GM21723 (cell line): Measurements from ENCODE around the gene CH25H.
A peak's percentile ranks its signal among the peaks of the same experiment; 100 is the strongest.
"Not testable (repeated sequence)": the region's sequence is repeated elsewhere in the genome, so short reads cannot be mapped to it uniquely, and the experiment has no call there.

ENCODE experiments used
- ATAC-seq: cut with Tn5 transposase; IDR thresholded peaks from one replicate; pipeline ENCODE4 v1.9.1; 2021; ENCODE audit warnings: mild to moderate bottlenecking, moderate library complexity; ENCODE audit not compliant: unreplicated experiment

CH25H gene

DNA sequence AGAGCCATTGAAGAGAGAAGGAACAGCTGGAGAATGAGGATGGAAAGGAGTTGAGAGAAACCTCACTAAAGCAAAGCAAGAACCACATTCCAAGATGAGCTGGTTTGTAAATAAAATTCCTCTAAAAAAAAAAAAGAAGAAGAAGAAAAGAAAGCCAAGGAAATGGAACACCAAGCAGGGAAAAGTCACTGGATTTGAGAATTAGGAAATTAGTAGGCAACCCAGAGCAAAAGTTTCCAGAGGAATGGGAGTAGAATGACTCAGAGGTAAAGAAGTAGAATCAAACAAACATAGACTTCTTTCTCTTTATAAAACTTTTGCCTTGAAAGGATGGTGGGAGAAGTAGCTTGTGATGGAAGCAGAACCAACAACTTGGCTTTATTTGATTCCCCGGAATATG lies 3.9 kb downstream of the CH25H start:
- ATAC-seq = no peak

DNA sequence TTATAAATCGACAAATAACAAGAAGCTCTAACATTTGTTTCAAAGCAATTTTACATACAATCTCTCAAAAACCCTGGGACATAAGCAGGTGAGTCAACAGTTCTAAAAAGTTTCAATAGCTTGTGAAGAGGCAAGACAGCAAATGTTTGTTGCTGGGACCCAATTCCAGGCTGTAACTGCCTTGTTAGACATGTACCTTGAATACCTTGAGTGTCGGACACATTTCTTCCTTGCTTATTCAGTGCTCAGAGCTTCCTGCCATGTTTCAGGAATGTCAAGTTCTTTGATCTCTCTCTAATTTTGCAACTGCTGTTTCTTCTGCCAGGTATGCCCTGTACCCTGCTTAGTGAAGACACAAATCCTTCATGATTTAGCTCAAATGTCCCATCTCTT lies 5.1 kb downstream of the CH25H start:
- ATAC-seq = no peak

DNA sequence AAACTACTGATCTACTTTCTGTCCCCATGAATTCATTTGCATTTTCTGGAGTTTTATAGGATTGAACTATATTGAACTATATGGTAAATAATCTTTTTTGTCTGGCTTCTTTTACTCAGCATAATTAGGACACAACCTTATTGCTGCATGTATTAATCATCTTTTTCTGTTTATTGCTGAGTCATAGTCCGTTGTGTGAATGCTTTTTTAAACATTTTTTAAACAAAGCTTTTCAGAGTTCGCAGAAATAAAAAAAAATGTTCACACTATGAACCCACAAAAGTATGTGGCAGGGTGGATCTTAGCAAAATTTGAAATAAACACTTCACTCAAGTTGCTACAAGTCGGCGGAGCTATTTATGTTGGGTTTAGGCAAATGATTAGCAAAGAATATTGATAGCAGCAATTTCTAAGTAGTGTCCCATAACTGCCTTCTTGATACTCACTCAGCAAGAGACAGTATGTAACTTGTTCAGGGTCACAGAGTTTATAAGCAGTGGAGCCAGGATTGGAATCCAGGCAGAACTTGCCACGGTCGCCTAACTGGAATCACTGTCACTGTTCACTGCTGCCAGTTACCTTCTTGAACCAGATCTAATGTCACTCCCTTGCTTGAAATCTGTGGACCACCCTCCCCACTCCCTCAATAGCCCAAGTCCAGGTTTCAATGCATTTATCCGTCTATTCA lies 5.6 kb downstream of the CH25H start:
- ATAC-seq = no peak

GRCh38 chr10:89197473-89197872 lies 9.6 kb downstream of the CH25H start:
- ATAC-seq = no peak

GRCh38 chr10:89191301-89191700 lies 15.8 kb downstream of the CH25H start:
- ATAC-seq = not testable (repeated sequence)

DNA sequence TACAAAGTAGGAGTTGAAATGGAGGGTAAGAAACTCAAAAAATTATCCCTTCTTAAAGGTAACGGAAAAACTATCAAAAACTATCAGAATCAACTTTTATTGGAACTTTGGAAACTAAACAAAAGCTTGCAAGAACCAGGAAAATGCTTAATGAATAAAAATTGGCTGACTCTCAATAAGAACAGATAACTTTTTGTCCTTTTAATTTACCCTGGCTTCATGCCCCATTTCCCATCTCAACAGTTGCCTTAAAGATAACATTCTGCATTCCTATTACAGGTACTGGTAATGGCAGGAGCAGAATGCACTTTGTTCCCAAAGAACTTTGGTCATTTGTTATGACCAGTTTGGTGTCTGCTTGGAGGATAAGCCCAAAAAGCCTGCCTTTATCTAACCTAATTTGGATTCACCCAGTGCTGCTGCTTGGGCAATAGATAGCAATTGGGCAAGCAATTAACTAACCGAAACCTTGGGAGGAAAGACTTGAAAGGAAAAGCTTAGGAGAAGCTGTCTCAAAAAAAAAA lies 17.8 kb downstream of the CH25H start:
- no peak for ATAC-seq

DNA sequence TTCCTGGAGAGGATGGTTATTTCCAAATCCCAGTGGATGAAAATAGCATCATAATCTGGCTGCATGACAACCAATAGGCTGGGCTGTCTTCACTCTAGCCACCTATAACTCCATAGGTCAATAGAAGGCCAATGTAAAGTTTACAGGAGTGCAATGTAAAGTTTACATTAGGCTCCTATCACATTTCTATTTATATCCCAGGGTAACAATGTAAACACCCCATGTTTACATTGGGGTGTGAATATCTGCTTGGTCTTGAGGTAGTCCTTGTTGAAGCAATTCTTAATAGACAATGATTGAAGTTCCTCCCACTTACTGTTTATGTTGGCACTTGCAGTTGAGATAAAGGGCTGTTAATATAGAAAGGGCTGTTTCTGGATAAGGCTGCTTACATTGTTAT lies 21.5 kb downstream of the CH25H start:
- no peak for ATAC-seq

DNA sequence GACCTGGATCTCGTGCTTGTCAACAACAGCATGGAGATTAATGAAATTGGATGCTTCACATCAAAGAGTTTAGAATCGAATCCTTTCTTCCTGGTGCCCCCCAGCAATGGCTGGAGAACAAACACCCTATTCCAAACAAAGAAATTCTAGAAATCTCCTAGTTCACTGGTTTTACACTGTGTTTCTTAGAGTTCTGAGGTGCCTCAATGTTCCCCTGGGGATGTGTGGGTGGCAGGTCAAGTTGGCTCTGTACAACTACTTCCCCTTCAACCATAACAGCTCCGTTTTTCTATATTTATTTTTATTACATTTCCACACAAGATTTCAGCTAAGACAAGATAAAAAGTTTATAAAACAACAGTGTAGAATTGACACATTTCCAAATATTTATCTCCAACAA lies 22.5 kb downstream of the CH25H start:
- no peak for ATAC-seq

DNA sequence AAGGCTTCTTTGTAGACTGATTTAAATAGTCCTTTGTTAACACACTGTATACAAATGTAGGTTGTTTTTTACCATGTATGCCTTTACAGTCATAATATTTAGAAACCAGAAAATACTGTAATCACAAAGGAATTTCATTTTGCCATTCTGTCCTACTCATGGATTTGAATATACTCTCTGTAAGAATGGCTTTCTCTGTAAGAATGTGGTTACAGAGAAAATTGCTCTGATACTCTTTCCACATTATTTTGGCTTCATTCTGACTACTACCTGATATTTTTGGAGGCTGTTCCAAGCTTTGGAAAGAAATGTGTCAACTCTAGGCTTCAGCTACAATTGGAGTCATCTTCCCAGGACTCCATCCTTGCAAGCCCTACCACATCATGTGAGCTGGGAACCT lies 23.5 kb downstream of the CH25H start:
- ATAC-seq = no peak

DNA sequence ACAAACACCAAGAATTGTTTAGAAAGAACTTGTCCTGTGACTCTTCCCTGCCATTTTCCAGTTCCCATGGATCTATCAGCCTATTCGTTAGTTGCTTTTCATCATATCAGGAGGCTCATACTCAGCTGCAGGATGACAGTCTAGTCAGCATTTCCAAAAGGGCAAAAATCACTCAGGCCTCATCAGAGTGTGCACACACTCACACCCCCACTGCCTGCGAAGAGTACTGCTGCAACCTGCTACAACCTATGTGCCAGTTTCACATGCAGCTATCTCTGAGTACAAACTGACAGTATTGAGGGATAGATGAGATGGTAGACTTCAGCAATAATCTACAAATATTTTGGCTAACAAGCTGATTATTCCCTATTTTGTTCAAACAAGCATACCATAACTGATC lies 24.2 kb downstream of the CH25H start:
- ATAC-seq = no peak

GRCh38 chr10:89175816-89176215 lies 31.3 kb downstream of the CH25H start:
- ATAC-seq = no peak

DNA sequence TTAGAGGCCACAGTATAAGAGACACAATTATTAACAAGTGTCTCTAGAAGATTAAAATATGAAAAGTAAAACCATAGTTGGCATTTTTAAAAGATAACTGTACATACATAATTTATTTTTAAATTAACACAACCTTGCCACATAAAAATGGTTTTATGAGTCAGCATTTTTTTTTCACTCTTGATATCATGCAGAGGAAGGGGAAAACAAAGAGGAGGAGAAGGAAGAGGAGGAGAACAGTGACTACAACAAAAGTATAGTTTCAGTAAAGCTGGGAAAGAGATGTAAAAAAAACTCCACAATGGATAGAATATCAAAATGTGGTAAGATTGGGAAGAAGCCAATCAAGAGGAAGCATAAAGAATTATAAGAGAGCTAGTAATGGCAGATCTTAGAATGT lies 34.0 kb downstream of the CH25H start:
- no peak for ATAC-seq

- no peak for ATAC-seq
Observed at GRCh38 chr10:89171996-89172395, 35.1 kb downstream of the CH25H start.

DNA sequence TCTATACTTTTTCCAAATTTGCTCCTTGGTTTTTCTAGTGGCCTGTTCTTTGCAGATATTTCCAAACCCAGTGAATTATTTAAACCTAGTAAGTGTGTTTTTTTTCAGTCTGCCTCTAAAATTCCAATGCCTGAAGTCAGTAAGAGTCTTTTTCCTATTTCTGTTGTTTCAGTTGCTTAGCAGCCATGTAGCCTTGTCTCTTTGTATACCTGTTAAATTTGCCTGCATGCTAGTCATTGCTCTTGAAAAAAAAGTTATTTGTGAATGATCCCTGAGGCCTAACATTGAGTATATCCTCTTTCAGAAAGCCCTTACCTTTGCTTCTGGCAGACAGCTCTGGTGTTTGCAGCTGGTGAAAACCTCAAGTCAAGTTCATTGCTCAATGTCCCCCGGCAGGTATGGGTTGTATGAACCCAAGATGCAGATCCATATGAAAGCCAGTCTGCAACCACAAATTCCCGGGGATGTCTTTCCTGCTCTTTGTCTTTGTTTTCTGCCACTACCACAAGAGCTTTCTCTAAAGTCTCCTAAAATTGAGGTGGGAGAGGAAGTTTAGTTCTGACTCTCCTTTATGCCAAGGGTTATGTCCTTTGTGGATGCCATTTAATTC lies 35.7 kb downstream of the CH25H start:
- ATAC-seq = no peak

GRCh38 chr10:89168354-89168900 lies 38.7 kb downstream of the CH25H start:
- not testable (repeated sequence) for ATAC-seq

DNA sequence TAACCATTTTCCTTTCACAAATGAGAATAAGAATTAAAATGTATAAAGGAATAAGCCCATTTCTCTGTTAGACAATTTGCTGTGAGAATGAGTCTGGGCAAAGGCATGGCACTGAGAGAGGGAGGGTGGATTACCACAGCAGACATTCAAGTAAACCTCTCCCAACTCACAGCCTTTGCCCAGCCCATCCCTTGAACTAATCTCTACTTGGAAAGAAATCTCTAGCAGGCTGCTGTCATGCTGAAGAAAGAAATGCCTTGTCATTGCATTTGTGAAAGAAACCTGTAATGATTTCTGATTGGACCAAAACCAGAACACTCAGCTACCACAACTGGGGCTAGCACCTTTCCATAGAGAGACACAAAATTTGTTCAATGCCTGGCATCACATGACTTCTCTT lies 39.2 kb downstream of the CH25H start:
- ATAC-seq = no peak

DNA sequence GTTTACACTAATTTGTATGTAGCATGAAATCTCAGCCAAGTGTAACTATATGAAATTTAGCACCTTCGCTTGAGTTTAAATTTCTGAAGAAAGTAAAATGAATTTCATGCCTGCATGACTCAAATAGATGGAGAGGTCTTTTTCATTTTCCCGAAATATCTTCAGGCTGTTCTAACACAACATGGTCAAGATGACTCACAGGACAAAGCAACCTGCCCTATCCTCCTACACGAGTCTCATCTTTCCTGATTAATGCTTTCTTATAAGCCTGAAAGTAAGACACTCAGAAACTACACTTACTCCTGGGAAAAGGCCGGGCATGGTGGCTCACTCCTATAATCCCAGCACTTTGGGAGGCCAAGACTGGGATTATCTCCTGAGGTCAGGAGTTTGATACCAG lies 41.2 kb downstream of the CH25H start:
- no peak for ATAC-seq

DNA sequence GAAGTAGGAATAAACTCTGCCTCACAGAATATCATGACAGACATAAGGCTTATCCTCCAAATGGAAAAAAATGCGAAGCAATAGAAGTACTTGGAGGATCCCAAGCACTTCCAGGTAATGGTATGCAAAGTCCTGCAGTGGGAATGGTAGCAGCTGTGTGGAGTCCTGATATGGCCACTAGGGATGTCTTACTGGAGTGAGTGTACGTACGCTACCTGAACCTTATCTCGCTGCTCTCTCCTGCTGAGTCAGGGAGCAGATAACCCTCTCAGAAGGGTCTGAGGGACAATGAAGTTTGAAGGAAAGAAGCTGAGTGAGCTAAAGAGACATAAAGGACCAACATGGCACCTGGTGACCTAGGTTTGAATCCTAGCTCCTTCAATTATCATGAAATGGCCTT lies 42.2 kb downstream of the CH25H start:
- no peak for ATAC-seq

DNA sequence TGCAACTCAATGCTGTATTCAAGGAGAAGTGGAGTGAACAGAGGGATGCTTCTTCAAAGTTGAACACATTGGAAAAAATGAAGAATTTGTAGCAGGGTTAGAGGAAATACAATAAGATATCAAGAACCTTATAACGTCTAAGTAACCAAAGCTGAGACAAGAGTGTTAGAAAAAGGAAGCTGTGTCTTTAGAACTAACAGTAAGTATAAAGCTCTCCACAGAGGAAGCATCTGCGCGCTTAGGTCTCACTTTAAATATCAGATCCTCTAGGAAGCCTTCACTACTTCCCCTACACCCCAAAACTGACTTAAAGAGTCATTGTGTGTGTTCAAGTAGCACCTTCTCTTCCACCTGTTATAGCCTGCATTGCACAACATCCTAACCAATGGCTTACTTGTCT lies 43.0 kb downstream of the CH25H start:
- ATAC-seq = peak; percentile 11

DNA sequence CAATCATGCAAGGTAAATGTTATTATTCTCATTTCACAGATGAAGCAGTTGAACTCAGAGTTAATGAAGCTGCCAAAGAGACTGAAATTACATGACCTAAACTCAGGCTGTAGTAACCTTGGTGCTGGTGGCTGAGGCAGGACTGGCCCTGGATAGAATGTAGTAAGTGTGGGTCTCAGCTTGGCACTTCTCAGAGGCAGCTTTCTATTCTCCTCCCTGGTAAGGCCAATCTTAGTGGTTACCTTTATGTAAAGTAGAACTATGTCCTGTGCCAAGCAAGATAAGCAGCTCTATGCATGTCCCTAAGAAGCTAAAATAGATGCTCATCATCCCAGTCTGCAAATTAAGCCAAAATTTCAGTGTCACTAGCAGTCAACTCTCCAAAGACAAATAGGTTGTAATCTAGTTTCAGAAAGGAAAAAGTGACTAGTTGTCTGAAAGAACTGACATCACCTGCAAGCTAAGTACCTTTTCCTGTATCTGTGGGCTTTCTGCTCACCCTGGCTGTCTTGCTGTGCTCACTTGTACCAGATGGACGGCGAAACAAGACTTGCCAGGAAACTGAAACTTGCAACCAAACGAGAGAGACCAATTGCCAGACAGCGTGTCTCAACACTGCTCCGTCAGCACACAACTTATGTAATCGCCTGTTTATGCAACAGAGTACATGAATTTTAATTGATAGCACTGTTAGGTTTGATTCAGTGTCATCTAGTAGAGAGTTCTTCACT lies 43.7 kb downstream of the CH25H start:
- peak; percentile 98 for ATAC-seq

GRCh38 chr10:89162596-89162995 lies 44.5 kb downstream of the CH25H start:
- ATAC-seq = no peak

GRCh38 chr10:89160339-89160738 lies 46.8 kb downstream of the CH25H start:
- no peak for ATAC-seq
